HG03432 (cell line): ENCODE results near the gene TTC33.
"Not testable (repeated sequence)": the region's sequence is repeated elsewhere in the genome, so short reads cannot be mapped to it uniquely, and the experiment has no call there.

Source experiments
- ATAC-seq: cut with Tn5 transposase; IDR thresholded peaks from one replicate; pipeline ENCODE4 v1.9.1; 2021; ENCODE audit warnings: mild to moderate bottlenecking, moderate library complexity; ENCODE audit not compliant: unreplicated experiment

Gene TTC33

GRCh38 chr5:40575921-40576320 is 179.8 kb downstream of the TTC33 start:
- ATAC-seq: no peak

GRCh38 chr5:40575411-40575810 is 180.3 kb downstream of the TTC33 start:
- no peak for ATAC-seq

- ATAC-seq: no peak
Observed at GRCh38 chr5:40572937-40573336, 182.8 kb downstream of the TTC33 start.

GRCh38 chr5:40572391-40572790 is 183.4 kb downstream of the TTC33 start:
- no peak for ATAC-seq

- no peak for ATAC-seq
Observed at GRCh38 chr5:40571729-40572128, 184.0 kb downstream of the TTC33 start.

- ATAC-seq: peak; percentile 94
Observed at GRCh38 chr5:40570408-40571129, 185.2 kb downstream of the TTC33 start.

GRCh38 chr5:40569546-40570270 is 186.1 kb downstream of the TTC33 start:
- ATAC-seq: no peak

- ATAC-seq: no peak
Observed at GRCh38 chr5:40568548-40568947, 187.2 kb downstream of the TTC33 start.

GRCh38 chr5:40563173-40563572 is 192.6 kb downstream of the TTC33 start:
- ATAC-seq: not testable (repeated sequence)

- no peak for ATAC-seq
Observed at GRCh38 chr5:40560474-40561110, 195.2 kb downstream of the TTC33 start.

- ATAC-seq: no peak
Observed at GRCh38 chr5:40559306-40559705, 196.5 kb downstream of the TTC33 start.

GRCh38 chr5:40557501-40557900 is 198.3 kb downstream of the TTC33 start:
- ATAC-seq: no peak

GRCh38 chr5:40556811-40557210 is 198.9 kb downstream of the TTC33 start:
- no peak for ATAC-seq

GRCh38 chr5:40555886-40556285 is 199.9 kb downstream of the TTC33 start:
- peak; percentile 54 for ATAC-seq

GRCh38 chr5:40554813-40555212 is 200.9 kb downstream of the TTC33 start:
- no peak for ATAC-seq

- no peak for ATAC-seq
Observed at GRCh38 chr5:40554054-40554453, 201.7 kb downstream of the TTC33 start.

GRCh38 chr5:40552981-40553380 is 202.8 kb downstream of the TTC33 start:
- ATAC-seq: no peak

- no peak for ATAC-seq
Observed at GRCh38 chr5:40551496-40552491, 204.0 kb downstream of the TTC33 start.

GRCh38 chr5:40550481-40550880 is 205.3 kb downstream of the TTC33 start:
- ATAC-seq: no peak

- no peak for ATAC-seq
Observed at GRCh38 chr5:40549616-40550015, 206.1 kb downstream of the TTC33 start.
